ENCODE measurements around the gene CYFIP2. TPM values are rescaled to one million over a fixed set of nuclear protein-coding genes. Genes with fewer than 3 reads are reported as not detected.

The CYFIP2 gene
- total and polyA plus RNA-seq, 2 donors (not counting 1 experiment from before 2014, with no cell fraction given), result 5.0 to 27.6 TPM

DNA sequence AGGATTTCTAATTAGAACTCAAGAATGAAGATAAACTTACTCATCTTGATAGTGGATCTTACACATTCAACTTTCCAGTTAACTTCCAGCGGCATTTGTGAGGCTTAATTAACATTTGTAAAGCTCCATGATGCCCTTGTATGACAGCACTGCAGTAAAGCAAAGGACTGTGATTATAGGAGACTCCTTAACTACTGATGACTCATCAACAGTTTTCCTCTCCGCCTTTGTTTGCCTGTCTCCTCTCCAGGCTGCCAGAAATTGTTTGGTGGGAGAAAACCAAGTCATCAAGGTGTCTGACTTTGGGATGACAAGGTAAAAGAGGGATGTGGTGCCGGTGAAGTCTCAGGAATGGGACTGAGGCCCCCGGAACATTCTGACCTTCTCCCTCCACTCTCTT is 20.4 kb upstream of the CYFIP2 start:
- Histone ChIP-seq H4K20me1 (ENCODE audit: control insufficient read depth, extremely low read depth, insufficient read depth, low read length) (no peaks in the 10 kb centered on the region), H3K9me3 (ENCODE audit: control insufficient read depth, insufficient read depth, low read depth, low read length) (no peaks in the 10 kb centered on the region), H3K4me2 (ENCODE audit: extremely low read depth, insufficient read depth, low read length) (no peak overlapping the region), H3K4me3 (replicated peaks in 1 of 4; ENCODE audit: control extremely low read depth in 1 of 4, insufficient read depth in 1 of 4, low read depth in 3 of 4, low read length in 4 of 4) (no peak overlapping the region), H3K27ac (ENCODE audit: insufficient read depth, low read length) (no peak overlapping the region), H3K9ac (ENCODE audit: insufficient read depth, low read length) (no peak overlapping the region), H3K79me2 (ENCODE audit: control insufficient read depth, insufficient read depth, low read length) (no peaks in the 10 kb centered on the region), H3K4me1 (ENCODE audit: control insufficient read depth, extremely low read depth, insufficient read depth, low read length) (no peaks in the 10 kb centered on the region), H2AFZ (ENCODE audit: low read length) (no peak overlapping the region), H3K27me3 (ENCODE audit: control insufficient read depth, insufficient read depth, low read length) (no peaks in the 10 kb centered on the region), H3K36me3 (ENCODE audit: control insufficient read depth, insufficient read depth, low read length) (no peaks in the 10 kb centered on the region)
- DNase-seq (ENCODE audit: low read depth in 2 of 2), result peak in 1 of 2 donors; percentile 47
- TF ChIP-seq, protein P1, sequence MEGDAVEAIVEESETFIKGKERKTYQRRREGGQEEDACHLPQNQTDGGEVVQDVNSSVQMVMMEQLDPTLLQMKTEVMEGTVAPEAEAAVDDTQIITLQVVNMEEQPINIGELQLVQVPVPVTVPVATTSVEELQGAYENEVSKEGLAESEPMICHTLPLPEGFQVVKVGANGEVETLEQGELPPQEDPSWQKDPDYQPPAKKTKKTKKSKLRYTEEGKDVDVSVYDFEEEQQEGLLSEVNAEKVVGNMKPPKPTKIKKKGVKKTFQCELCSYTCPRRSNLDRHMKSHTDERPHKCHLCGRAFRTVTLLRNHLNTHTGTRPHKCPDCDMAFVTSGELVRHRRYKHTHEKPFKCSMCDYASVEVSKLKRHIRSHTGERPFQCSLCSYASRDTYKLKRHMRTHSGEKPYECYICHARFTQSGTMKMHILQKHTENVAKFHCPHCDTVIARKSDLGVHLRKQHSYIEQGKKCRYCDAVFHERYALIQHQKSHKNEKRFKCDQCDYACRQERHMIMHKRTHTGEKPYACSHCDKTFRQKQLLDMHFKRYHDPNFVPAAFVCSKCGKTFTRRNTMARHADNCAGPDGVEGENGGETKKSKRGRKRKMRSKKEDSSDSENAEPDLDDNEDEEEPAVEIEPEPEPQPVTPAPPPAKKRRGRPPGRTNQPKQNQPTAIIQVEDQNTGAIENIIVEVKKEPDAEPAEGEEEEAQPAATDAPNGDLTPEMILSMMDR (conservative IDR thresholded peaks at IDR 0.05 in 1 of 2, IDR thresholded peaks at IDR 0.05 in 1 of 2; ENCODE audit: low read depth in 1 of 2, low read length in 2 of 2), result no peak
- no peak for TF ChIP-seq EZH2 (IDR thresholded peaks at IDR 0.05; ENCODE audit: low read length, missing control alignments)

DNA sequence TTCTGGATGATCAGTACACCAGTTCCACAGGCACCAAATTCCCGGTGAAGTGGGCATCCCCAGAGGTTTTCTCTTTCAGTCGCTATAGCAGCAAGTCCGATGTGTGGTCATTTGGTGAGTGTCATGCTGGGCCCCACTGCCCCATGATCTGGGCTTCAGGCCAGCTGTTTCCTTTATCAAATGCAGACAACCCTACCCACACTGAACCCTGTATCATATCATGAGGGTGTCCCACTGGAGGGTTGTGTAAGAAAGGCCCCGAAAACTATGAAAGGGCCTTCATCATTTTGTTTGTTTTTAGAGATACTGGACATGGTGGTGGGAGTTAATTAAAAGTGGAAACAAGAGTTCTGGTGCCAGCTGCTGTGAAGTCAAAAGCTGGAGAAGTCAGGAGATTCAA is 20.0 kb upstream of the CYFIP2 start:
- no peak overlapping the region for H3K27ac ChIP-seq (ENCODE audit: insufficient read depth, low read length)
- DNase-seq (ENCODE audit: low read depth in 2 of 2), result no peak
- H3K9ac ChIP-seq (ENCODE audit: insufficient read depth, low read length), result no peak overlapping the region
- no peak overlapping the region for H3K4me3 ChIP-seq (replicated peaks in 1 of 4; ENCODE audit: control extremely low read depth in 1 of 4, insufficient read depth in 1 of 4, low read depth in 3 of 4, low read length in 4 of 4)
- no peaks in the 10 kb centered on the region for H3K4me1 ChIP-seq (ENCODE audit: control insufficient read depth, extremely low read depth, insufficient read depth, low read length)
- no peak overlapping the region for H3K4me2 ChIP-seq (ENCODE audit: extremely low read depth, insufficient read depth, low read length)
- no peaks in the 10 kb centered on the region for H3K36me3 ChIP-seq (ENCODE audit: control insufficient read depth, insufficient read depth, low read length)
- H2AFZ ChIP-seq (ENCODE audit: low read length), result no peak overlapping the region
- no peaks in the 10 kb centered on the region for H3K9me3 ChIP-seq (ENCODE audit: control insufficient read depth, insufficient read depth, low read depth, low read length)
- H3K27me3 ChIP-seq (ENCODE audit: control insufficient read depth, insufficient read depth, low read length), result no peaks in the 10 kb centered on the region
- no peaks in the 10 kb centered on the region for H4K20me1 ChIP-seq (ENCODE audit: control insufficient read depth, extremely low read depth, insufficient read depth, low read length)
- no peaks in the 10 kb centered on the region for H3K79me2 ChIP-seq (ENCODE audit: control insufficient read depth, insufficient read depth, low read length)
- TF ChIP-seq, protein P1 (conservative IDR thresholded peaks at IDR 0.05 in 1 of 2, IDR thresholded peaks at IDR 0.05 in 1 of 2; ENCODE audit: low read depth in 1 of 2, low read length in 2 of 2), result no peak
- TF ChIP-seq EZH2 (IDR thresholded peaks at IDR 0.05; ENCODE audit: low read length, missing control alignments), result no peak

DNA sequence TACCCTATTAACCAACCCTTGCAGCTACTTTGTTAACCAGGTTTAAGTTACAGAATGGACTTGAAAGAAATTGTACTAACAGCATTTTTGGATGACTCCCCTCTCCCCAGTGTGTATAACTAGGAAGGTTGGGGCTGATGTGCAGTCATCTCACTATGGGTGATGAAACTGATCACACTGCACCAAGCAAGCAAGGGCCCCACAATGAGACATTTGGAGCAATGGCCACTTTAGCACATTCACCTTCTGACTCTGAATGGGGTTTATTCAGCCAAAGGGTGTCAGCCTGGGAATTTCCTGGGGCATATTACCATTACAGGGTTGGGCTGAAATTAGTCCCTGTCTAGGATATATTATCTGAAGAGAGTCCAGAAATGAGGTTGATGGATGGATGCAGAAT is 18.7 kb upstream of the CYFIP2 start:
- H3K27me3 ChIP-seq (ENCODE audit: control insufficient read depth, insufficient read depth, low read length), result no peaks in the 10 kb centered on the region
- no peak overlapping the region for H3K4me2 ChIP-seq (ENCODE audit: extremely low read depth, insufficient read depth, low read length)
- no peak for DNase-seq (ENCODE audit: low read depth in 2 of 2)
- no peaks in the 10 kb centered on the region for H3K4me1 ChIP-seq (ENCODE audit: control insufficient read depth, extremely low read depth, insufficient read depth, low read length)
- H3K9ac ChIP-seq (ENCODE audit: insufficient read depth, low read length), result no peak overlapping the region
- H3K4me3 ChIP-seq (replicated peaks in 1 of 4; ENCODE audit: control extremely low read depth in 1 of 4, insufficient read depth in 1 of 4, low read depth in 3 of 4, low read length in 4 of 4), result no peak overlapping the region
- H3K9me3 ChIP-seq (ENCODE audit: control insufficient read depth, insufficient read depth, low read depth, low read length), result no peaks in the 10 kb centered on the region
- H3K27ac ChIP-seq (ENCODE audit: insufficient read depth, low read length), result no peak overlapping the region
- no peaks in the 10 kb centered on the region for H4K20me1 ChIP-seq (ENCODE audit: control insufficient read depth, extremely low read depth, insufficient read depth, low read length)
- TF ChIP-seq, protein P1 (conservative IDR thresholded peaks at IDR 0.05 in 1 of 2, IDR thresholded peaks at IDR 0.05 in 1 of 2; ENCODE audit: low read depth in 1 of 2, low read length in 2 of 2), result no peak
- TF ChIP-seq EZH2 (IDR thresholded peaks at IDR 0.05; ENCODE audit: low read length, missing control alignments), result no peak
- H3K36me3 ChIP-seq (ENCODE audit: control insufficient read depth, insufficient read depth, low read length), result no peaks in the 10 kb centered on the region
- no peak overlapping the region for H2AFZ ChIP-seq (ENCODE audit: low read length)
- no peaks in the 10 kb centered on the region for H3K79me2 ChIP-seq (ENCODE audit: control insufficient read depth, insufficient read depth, low read length)

Data from fibroblast of lung (primary cell).